ENCODE data around the gene HMGN2.
A peak's percentile ranks its signal among the peaks of the same experiment; 100 is the strongest.

The HMGN2 gene

DNA sequence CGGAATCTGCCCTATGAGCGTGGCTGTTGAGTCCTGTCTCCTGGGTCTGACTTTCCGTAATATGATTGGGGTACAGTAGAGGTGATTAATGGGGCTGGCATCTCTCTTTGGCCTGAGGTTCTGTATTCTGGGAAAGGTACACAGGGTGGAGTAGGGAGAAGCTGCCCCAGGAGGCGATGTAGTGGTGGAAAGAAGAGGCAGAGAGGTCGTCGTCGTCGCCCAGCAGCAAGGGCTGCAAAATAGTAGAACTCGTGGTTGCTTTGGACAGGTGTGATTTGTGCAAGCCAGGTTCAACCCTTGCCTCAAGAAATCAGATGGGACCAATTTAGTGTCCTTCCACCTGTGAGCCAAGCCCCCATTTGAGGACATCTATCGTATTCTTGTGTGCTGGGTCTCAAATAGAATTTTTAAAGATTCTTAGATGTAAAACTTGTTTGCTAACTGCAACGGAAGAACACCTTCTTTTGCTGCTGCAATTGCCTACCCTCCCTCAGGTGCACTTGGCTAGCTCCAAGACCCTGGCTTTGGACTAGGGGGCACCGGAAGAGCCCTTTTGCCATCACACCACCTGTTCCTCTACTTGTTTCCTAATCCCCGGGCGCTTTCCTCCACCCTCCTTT is 1.3 kb upstream of the HMGN2 start:
- peak overlapping the region; percentile 93; the same call in 1 of the 2 replicates for H3K4me3 ChIP-seq (ENCODE audit: low read length)
- no peak for TF ChIP-seq ZNF274 (IDR thresholded peaks at IDR 0.05; ENCODE audit: low read depth, low read length)

DNA sequence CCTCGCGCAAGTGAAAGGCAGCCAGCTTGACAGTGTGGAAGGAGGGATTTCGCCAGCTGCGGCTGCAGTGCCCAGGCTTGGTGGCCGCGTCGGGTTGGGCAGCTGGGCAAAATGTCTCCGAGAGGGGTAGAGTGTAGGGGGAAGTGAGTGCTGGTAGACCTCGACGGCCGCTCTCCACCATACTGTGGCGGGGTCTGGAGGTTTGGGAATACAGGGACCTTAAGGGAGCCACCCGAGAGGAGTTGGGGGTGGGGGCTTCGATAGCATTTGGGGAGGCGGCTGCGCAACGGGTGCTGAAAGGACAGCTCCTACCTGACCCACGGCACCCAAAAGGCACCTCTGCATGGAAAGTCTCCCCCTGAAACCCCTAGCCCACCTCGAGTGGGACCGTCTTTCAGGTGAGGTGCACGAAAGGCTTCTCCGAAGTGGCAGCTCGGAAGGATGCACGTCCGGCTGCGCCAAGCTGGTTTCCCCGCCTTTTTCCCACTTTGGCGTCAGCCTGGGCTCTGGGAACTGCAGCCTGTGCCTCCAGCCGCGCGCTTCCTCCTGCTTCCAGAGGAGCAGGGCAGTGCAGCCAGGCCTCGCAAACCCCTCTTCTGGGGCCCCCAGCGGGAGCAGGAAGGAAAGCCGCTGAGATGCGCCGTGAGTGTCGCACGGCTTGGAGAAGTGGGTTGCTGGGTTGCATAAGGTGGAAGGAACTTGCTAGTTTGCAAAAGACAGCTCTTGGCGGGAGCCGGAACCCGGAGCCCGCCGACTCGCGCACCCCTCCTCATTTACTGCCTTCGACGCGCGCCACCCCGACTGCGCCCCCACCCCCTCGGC is 531 bp upstream of the HMGN2 start:
- peak overlapping the region; percentile 93; the same call in 1 of the 2 replicates for H3K4me3 ChIP-seq (ENCODE audit: low read length)
- TF ChIP-seq ZNF274 (IDR thresholded peaks at IDR 0.05; ENCODE audit: low read depth, low read length): no peak

GRCh38 chr1:26472901-26473845 is 933 bp downstream of the HMGN2 start:
- peak overlapping the region; percentile 95 for H3K4me3 ChIP-seq (ENCODE audit: low read length)
- TF ChIP-seq ZNF274 (IDR thresholded peaks at IDR 0.05; ENCODE audit: low read depth, low read length): no peak

GRCh38 chr1:26474818-26475217 is 2.6 kb downstream of the HMGN2 start:
- no peak for TF ChIP-seq ZNF274 (IDR thresholded peaks at IDR 0.05; ENCODE audit: low read depth, low read length)

DNA sequence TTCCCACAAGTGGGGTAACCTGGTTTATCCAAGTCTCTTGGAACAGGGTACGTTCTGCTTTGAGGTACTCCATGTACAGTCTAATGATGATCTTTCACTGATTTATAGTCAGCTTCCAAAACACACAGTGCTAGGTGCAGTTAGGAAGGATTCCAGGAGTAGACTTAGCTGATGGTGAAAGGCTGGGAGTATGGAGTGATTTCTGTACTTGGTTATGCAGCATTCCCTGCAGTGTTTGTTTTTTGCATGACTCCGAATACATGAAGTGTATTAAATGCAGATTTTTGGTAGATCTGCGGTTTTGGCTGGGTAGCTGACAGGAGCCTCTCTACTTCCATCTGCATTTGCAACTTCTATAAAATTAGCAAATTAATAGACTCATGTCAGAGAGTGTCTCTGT is 3.7 kb downstream of the HMGN2 start:
- no peak overlapping the region for H3K4me3 ChIP-seq (ENCODE audit: low read length)
- TF ChIP-seq ZNF274 (IDR thresholded peaks at IDR 0.05; ENCODE audit: low read depth, low read length): no peak

More at GRCh38 chr1:26474818-26475217, 2.6 kb downstream of the HMGN2 start:
- no peak overlapping the region for H3K4me3 ChIP-seq (ENCODE audit: low read length)

DNA sequence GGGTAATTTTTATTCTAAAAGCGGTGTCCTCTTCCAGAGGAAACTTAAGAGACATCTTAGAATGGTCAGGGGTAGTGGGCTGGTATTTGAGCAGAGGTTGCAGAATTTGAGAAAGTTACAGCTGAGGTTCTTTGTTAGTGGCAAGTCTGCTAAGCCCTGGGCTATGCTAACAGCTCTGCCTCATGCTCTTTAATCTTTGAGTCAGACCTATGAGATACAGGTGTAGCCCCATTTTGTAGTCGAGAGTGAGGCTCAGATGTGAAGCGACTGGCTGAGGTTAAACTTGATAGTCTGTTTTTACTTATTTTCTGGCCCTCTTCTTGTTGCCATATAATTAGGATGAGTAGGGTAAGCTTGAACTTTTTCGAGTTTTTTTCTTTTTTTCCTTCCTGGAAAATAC is 4.7 kb downstream of the HMGN2 start:
- H3K4me3 ChIP-seq (ENCODE audit: low read length): no peak overlapping the region
- TF ChIP-seq ZNF274 (IDR thresholded peaks at IDR 0.05; ENCODE audit: low read depth, low read length): no peak

- no peak overlapping the region for H3K4me3 ChIP-seq (ENCODE audit: low read length)
- no peak for TF ChIP-seq ZNF274 (IDR thresholded peaks at IDR 0.05; ENCODE audit: low read depth, low read length)
Observed at GRCh38 chr1:26477446-26478152, 5.4 kb downstream of the HMGN2 start.

DNA sequence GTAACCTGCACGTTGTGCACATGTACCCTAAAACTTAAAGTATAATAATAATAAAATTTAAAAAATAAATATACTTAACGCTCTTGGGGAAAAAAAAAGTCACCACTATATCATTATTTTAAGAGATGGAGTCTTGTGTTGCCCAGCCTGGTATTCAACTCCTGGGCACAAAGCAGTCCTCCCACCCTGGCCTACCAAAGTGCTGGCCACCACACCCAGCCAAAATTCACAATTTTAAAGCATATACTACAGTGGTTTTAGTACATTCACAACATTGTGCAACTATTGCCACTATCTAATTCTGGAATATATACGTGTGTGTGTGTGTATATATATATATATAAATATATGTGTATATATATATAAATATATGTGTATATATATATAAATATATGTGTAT is 5.9 kb downstream of the HMGN2 start:
- no peak for TF ChIP-seq ZNF274 (IDR thresholded peaks at IDR 0.05; ENCODE audit: low read depth, low read length)
- H3K4me3 ChIP-seq (ENCODE audit: low read length): no peak overlapping the region

DNA sequence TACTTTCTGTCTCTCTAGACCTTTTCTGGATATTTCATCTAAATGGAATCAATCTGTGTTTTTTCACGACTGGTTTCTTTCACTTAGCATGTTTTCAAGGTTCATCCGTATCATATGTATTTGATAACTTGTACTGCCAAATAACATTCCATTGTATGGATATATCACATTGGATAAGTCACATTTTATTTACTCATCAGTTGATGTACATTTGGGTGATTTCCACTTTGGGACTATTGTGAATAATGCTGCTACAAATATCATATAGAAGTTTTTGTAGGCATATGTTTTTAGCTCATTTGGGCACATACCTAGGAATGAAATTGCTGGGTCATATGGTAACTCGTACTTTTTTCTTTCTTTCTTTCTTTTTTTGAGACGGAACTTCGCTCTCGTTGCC is 6.7 kb downstream of the HMGN2 start:
- no peak for TF ChIP-seq ZNF274 (IDR thresholded peaks at IDR 0.05; ENCODE audit: low read depth, low read length)
- no peak overlapping the region for H3K4me3 ChIP-seq (ENCODE audit: low read length)

- TF ChIP-seq ZNF274 (IDR thresholded peaks at IDR 0.05; ENCODE audit: low read depth, low read length): no peak
- no peak overlapping the region for H3K4me3 ChIP-seq (ENCODE audit: low read length)
Observed at GRCh38 chr1:26482921-26483320, 10.7 kb downstream of the HMGN2 start.

GRCh38 chr1:26483980-26484379 is 11.7 kb downstream of the HMGN2 start:
- no peak overlapping the region for H3K4me3 ChIP-seq (ENCODE audit: low read length)
- no peak for TF ChIP-seq ZNF274 (IDR thresholded peaks at IDR 0.05; ENCODE audit: low read depth, low read length)

- TF ChIP-seq ZNF274 (IDR thresholded peaks at IDR 0.05; ENCODE audit: low read depth, low read length): no peak
- no peak overlapping the region for H3K4me3 ChIP-seq (ENCODE audit: low read length)
Observed at GRCh38 chr1:26490155-26490554, 17.9 kb downstream of the HMGN2 start.

GRCh38 chr1:26493267-26493666 is 21.0 kb downstream of the HMGN2 start:
- no peak for TF ChIP-seq ZNF274 (IDR thresholded peaks at IDR 0.05; ENCODE audit: low read depth, low read length)
- H3K4me3 ChIP-seq (ENCODE audit: low read length): peak overlapping the region; percentile 31; the same call in 1 of the 2 replicates

- TF ChIP-seq ZNF274 (IDR thresholded peaks at IDR 0.05; ENCODE audit: low read depth, low read length): no peak
- H3K4me3 ChIP-seq (ENCODE audit: low read length): no peak overlapping the region
Observed at GRCh38 chr1:26493938-26494337, 21.7 kb downstream of the HMGN2 start.
